GM12878 (cell line): ENCODE data around the gene GLRX2. TPM values are rescaled to one million over a fixed set of nuclear protein-coding genes. Genes with fewer than 3 reads are reported as not detected.

ENCODE experiments used
- ATAC-seq: fragments of 200-7000 bp; cut with Tn5 transposase; 3 replicates; pipeline ENCODE4 v1.9.1; 2020; ENCODE audit warnings: mild to moderate bottlenecking, moderate library complexity
- BruUV-seq: library from RNA; stranded (reverse); fragments of 400-500 nt; replicated peaks from 2 replicates; lab custom pipeline; 2021; lab: Mats Ljungman, UMichigan
- CTCF ChIA-PET: fragments of 300-600 bp; sonication (Branson Sonifier 250); formaldehyde crosslinking; extraction: SDS; loops from one replicate; lab custom pipeline; 2021; ENCODE audit warnings: inconsistent platforms; lab: Yijun Ruan, JAX
- POLR2A ChIA-PET: fragments of 350-600 bp; formaldehyde crosslinking; extraction: SDS; loops from one replicate; lab custom pipeline; 2021; ENCODE audit warnings: inconsistent platforms; lab: Charles Lee
- RAD21 ChIA-PET: fragments of 300-600 bp; sonication (Branson Sonifier 250); formaldehyde crosslinking; loops from one replicate; lab custom pipeline; 2023; ENCODE audit warnings: antibody characterized with exemption; ENCODE audit not compliant: unreplicated experiment; lab: Charles Lee
- SMC1A ChIA-PET: fragments of 300-600 bp; sonication (Branson Sonifier 250); formaldehyde crosslinking; loops from one replicate; lab custom pipeline; 2023; ENCODE audit not compliant: unreplicated experiment, uncharacterized antibody; lab: Charles Lee
- DNase-seq: peaks from one replicate; pipeline ENCODE4 v3.0.0-alpha.2; 2011; ENCODE audit warnings: low read depth, low spot score
- FAIRE-seq: peaks from 3 replicates; lab custom pipeline; 2011; peaks lifted over from hg19 to GRCh38; lab: Jason Lieb, UNC
- H2AFZ ChIP-seq: 2 replicates; pipeline ENCODE4 v1.6.0; 2011; ENCODE audit warnings: low read depth, low read length, control low read depth; ENCODE audit not compliant: control insufficient read depth
- H3K27ac ChIP-seq: 2 replicates; pipeline ENCODE4 v1.5.1; 2011; ENCODE audit warnings: control low read depth; ENCODE audit not compliant: control insufficient read depth, insufficient read depth
- H3K27me3 ChIP-seq, 2 experiments: replicated peaks in 1 of 2; 2 replicates each; pipeline versions ENCODE4 v1.6.0 to v1.6.1; 2011; ENCODE audit warnings: low read length in 1 of 2; ENCODE audit not compliant: control insufficient read depth in 2 of 2, insufficient read depth in 2 of 2
- H3K36me3 ChIP-seq, 2 experiments: 2 replicates each; pipeline ENCODE4 v1.5.1; 2011; ENCODE audit warnings: low read length in 1 of 2; ENCODE audit not compliant: control insufficient read depth in 2 of 2, insufficient read depth in 2 of 2
- H3K4me1 ChIP-seq: 2 replicates; pipeline ENCODE4 v1.6.1; 2011; ENCODE audit warnings: mild to moderate bottlenecking, low read length, moderate library complexity, mixed read lengths; ENCODE audit not compliant: control insufficient read depth, insufficient read depth
- H3K4me2 ChIP-seq: 2 replicates; pipeline ENCODE4 v1.6.0; 2011; ENCODE audit warnings: control low read depth; ENCODE audit not compliant: control insufficient read depth, insufficient read depth
- H3K4me3 ChIP-seq: fragments of 200-600 bp; sonication (generic); 2 replicates; pipeline ENCODE4 v1.5.1; 2016
- H3K79me2 ChIP-seq: 2 replicates; pipeline ENCODE4 v1.6.0; 2011; ENCODE audit warnings: low read length; ENCODE audit not compliant: control insufficient read depth, insufficient read depth
- H3K9ac ChIP-seq: 2 replicates; pipeline ENCODE4 v1.8.0; 2011; ENCODE audit warnings: low read length, control low read depth, mixed read lengths; ENCODE audit not compliant: control insufficient read depth, insufficient read depth
- H3K9me3 ChIP-seq: replicated peaks from 3 replicates; pipeline ENCODE4 v1.5.1; 2011; ENCODE audit warnings: mild to moderate bottlenecking, low read length; ENCODE audit not compliant: control insufficient read depth, insufficient read depth
- H4K20me1 ChIP-seq: 2 replicates; pipeline ENCODE4 v1.6.0; 2011; ENCODE audit not compliant: control insufficient read depth, insufficient read depth
- CBFB ChIP-seq: IDR thresholded peaks from 2 replicates; pipeline ENCODE4 v1.6.1; 2016; ENCODE audit warnings: antibody characterized with exemption, low read depth
- EGR1 ChIP-seq, 2 experiments: IDR thresholded peaks; 1 replicate in 1 of 2; 2 replicates in 1 of 2; pipeline ENCODE4 v1.6.1; 2011 to 2012; ENCODE audit warnings: low read depth in 2 of 2, low read length in 2 of 2, borderline replicate concordance in 1 of 2, mild to moderate bottlenecking in 1 of 2, moderate library complexity in 1 of 2
- GABPA ChIP-seq: IDR thresholded peaks from 2 replicates; pipeline ENCODE4 v1.6.1; 2014; ENCODE audit warnings: antibody characterized with exemption, low read depth, mild to moderate bottlenecking, inconsistent platforms
- GATAD2B ChIP-seq: fragments of 450-650 bp; conservative IDR thresholded peaks from 2 replicates; pipeline ENCODE4 v1.6.1; 2017; ENCODE audit warnings: low read depth, mild to moderate bottlenecking, moderate library complexity
- NR2F1 ChIP-seq: fragments of 450-650 bp; conservative IDR thresholded peaks from 2 replicates; pipeline ENCODE4 v1.6.1; 2017; ENCODE audit warnings: mild to moderate bottlenecking
- PAX8 ChIP-seq: fragments of 450-650 bp; IDR thresholded peaks from 2 replicates; pipeline ENCODE4 v1.6.1; 2017; ENCODE audit warnings: mild to moderate bottlenecking, moderate library complexity
- POLR2A ChIP-seq: IDR thresholded peaks from 2 replicates; pipeline ENCODE4 v1.6.1; 2011; ENCODE audit warnings: low read depth, mild to moderate bottlenecking, low read length
- SPI1 ChIP-seq: IDR thresholded peaks from 2 replicates; pipeline ENCODE4 v1.6.1; 2011; ENCODE audit warnings: low read depth, mild to moderate bottlenecking, low read length, moderate library complexity, borderline replicate concordance; ENCODE audit not compliant: insufficient read depth
- WGBS: methylation state at CpG from one replicate; pipeline ENCODE4 v1.1.6; 2016; ENCODE audit warnings: low lambda C conversion rate; ENCODE audit not compliant: insufficient replicate concordance, insufficient coverage; ENCODE audit errors: missing lambda C conversion rate; 5-methylcytosine and 5-hydroxymethylcytosine counted together
- in situ Hi-C: fragments of 300-500 bp; cut with MboI; formaldehyde crosslinking; loops from 9 replicates; pipeline ENCODE4 v1.14.3; 2018; ENCODE audit warnings: mixed read lengths
- intact Hi-C: fragments of 100-400 bp; cut with micrococcal nuclease; formaldehyde crosslinking; loops from one replicate; pipeline ENCODE4 v1.14.2; 2022; ENCODE audit not compliant: unreplicated experiment
- polyA plus RNA-seq, 11 experiments: library from polyadenylated mRNA; depleted of rRNA in 4 of 11; unstranded in 6 of 11; stranded (reverse) in 5 of 11; fragments of >200 nt; fragmentation: Nextera tagmentation in 4 of 11; fragmentation: Illumina TruSeq in 1 of 11; extraction: Ambion mirVana in 4 of 11; extraction: Trizol in 1 of 11; gene quantifications; 1 replicate in 1 of 11; 2 replicates in 10 of 11; pipeline versions ENCODE4 v1.2.1 to v1.2.3, GENCODE V29; 2011 to 2016; ENCODE audit warnings: inconsistent platforms in 2 of 11, missing spikeins in 2 of 11, low read depth in 1 of 11
- total RNA-seq, 4 experiments: library from RNA; depleted of rRNA in 3 of 4; stranded (reverse); fragments of >200 nt in 3 of 4; fragmentation: Illumina TruSeq in 1 of 4; extraction: Trizol in 1 of 4; gene quantifications; 2 replicates each; pipeline versions ENCODE4 v1.2.1 to v1.2.3, GENCODE V29; 2013 to 2021
- TF ChIP-seq, protein P1 (sequence below): fragments of 450-650 bp; IDR thresholded peaks from 2 replicates; pipeline ENCODE4 v1.6.1; 2018; ENCODE audit warnings: mild to moderate bottlenecking, low read depth, moderate library complexity; ENCODE audit not compliant: partially characterized antibody

GLRX2 gene
- total and polyA plus RNA-seq, 10 of the 15 experiments (the other 5 are each of a cell fraction or from before 2014, with no cell fraction given), result 5.5 to 67.6 (median 16.6) TPM

DNA sequence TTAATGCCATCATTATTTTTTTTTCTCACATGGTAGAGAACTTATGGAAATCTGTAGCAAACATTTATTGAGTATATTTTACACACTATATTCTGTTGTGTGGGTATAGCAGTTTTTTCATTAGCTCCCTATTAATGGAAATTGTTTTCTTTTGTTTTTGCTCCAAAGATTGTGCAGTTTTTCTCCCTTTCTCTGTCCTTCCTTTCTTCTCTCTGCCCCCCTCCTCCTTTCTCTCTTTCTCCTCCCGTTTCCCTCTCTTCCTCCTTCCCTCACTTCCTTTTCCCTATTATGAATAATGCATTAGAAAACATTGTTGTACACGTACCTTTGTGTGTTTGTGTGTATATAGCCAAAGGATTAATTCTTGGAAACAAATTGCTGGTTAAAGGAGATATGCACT lies 37.2 kb upstream of the GLRX2 start:
- Histone ChIP-seq H3K9ac (no peak overlapping the region), H3K4me2 (no peak overlapping the region), H3K27me3 (no peaks in the 10 kb centered on the region), H3K27ac (no peak overlapping the region), H4K20me1 (no peaks in the 10 kb centered on the region), H2AFZ (no peak overlapping the region)
- CTCF ChIA-PET, result interaction anchor here (0.9 to 2.7 kb wide), 10 partner anchors 8 to 668 kb away, joined by 3 to 11 read pairs (median 4); partner anchors contain the start of gene B3GALT2
- SMC1A ChIA-PET, result interaction anchor here (1.0 to 1.2 kb wide), 2 partner anchors 19 to 668 kb away, joined by 3 read pairs; no protein-coding TSS in a partner anchor
- POLR2A ChIA-PET, result interaction anchor here (0.6 to 1.3 kb wide), 3 partner anchors 11 to 13 kb away, joined by 3 read pairs; no protein-coding TSS in a partner anchor
- in situ Hi-C loops, result no loop called here
- no peak for TF ChIP-seq NR2F1
- no peak for TF ChIP-seq PAX8
- no peak for TF ChIP-seq SPI1
- TF ChIP-seq GABPA, result no peak
- TF ChIP-seq, protein P1, sequence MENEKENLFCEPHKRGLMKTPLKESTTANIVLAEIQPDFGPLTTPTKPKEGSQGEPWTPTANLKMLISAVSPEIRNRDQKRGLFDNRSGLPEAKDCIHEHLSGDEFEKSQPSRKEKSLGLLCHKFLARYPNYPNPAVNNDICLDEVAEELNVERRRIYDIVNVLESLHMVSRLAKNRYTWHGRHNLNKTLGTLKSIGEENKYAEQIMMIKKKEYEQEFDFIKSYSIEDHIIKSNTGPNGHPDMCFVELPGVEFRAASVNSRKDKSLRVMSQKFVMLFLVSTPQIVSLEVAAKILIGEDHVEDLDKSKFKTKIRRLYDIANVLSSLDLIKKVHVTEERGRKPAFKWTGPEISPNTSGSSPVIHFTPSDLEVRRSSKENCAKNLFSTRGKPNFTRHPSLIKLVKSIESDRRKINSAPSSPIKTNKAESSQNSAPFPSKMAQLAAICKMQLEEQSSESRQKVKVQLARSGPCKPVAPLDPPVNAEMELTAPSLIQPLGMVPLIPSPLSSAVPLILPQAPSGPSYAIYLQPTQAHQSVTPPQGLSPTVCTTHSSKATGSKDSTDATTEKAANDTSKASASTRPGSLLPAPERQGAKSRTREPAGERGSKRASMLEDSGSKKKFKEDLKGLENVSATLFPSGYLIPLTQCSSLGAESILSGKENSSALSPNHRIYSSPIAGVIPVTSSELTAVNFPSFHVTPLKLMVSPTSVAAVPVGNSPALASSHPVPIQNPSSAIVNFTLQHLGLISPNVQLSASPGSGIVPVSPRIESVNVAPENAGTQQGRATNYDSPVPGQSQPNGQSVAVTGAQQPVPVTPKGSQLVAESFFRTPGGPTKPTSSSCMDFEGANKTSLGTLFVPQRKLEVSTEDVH, result no peak
- TF ChIP-seq EGR1 (IDR thresholded peaks at IDR 0.05; ENCODE audit: borderline replicate concordance in 1 of 2, low read depth in 2 of 2, low read length in 2 of 2), result no peak
- TF ChIP-seq GATAD2B, result no peak
- no peak for TF ChIP-seq CBFB
- TF ChIP-seq POLR2A, result no peak
- TF ChIP-seq, all 136 proteins: peak for 0
- Histone ChIP-seq H3K4me1 (no peaks in the 10 kb centered on the region), H3K36me3 (peaks cover 6 to 14% of the 10 kb centered on the region in 2 experiments), H3K9me3 (no peaks in the 10 kb centered on the region), H3K4me3 (no peak overlapping the region), H3K79me2 (no peaks in the 10 kb centered on the region; the same call in 1 of the 2 replicates)
- DNase-seq (no peak), FAIRE-seq (no peak), ATAC-seq (no peak)
- RAD21 ChIA-PET, result interaction anchor here (1.2 to 1.3 kb wide), 2 partner anchors 123 to 532 kb away, joined by 3 to 4 read pairs; no protein-coding TSS in a partner anchor
- BruUV-seq, result no TSS peak
- intact Hi-C loops, result no loop called here
- 77% methylated on average over 2 of the region's 2 CpGs for WGBS
